CD4-positive, alpha-beta T cell (primary cell): ENCODE results near the gene SOS2. TPM values are rescaled to one million over a fixed set of nuclear protein-coding genes. Genes with fewer than 3 reads are reported as not detected.
A peak's percentile ranks its signal among the peaks of the same experiment; 100 is the strongest.

Experiments used
- ATAC-seq: fragments of 200-7000 bp; cut with Tn5 transposase; one replicate; pipeline ENCODE4 v1.10.0; 2022; ENCODE audit warnings: mild to moderate bottlenecking; ENCODE audit not compliant: poor library complexity
- CTCF ChIA-PET: fragments of 350-600 bp; sonication (Branson Sonifier 250); formaldehyde crosslinking; loops from one replicate; lab custom pipeline; 2021; ENCODE audit warnings: antibody characterized with exemption, inconsistent platforms; lab: Charles Lee
- POLR2A ChIA-PET: fragments of 350-600 bp; sonication (Branson Sonifier 250); formaldehyde crosslinking; loops from one replicate; lab custom pipeline; 2021; ENCODE audit warnings: antibody characterized with exemption, inconsistent platforms; lab: Charles Lee
- DNase-seq, 14 experiments: peaks; one replicate each; pipeline ENCODE4 v3.0.0-alpha.2; 2013 to 2020; ENCODE audit warnings: mixed read lengths in 2 of 14
- H3K27ac ChIP-seq, 2 donors: one replicate each; pipeline versions ENCODE4 v1.5.1 to v1.7.0; 2013; ENCODE audit warnings: low read length in 2 of 2, low read depth in 1 of 2, mild to moderate bottlenecking in 1 of 2
- H3K27me3 ChIP-seq, 2 experiments: 1 replicate in 1 of 2; 2 replicates in 1 of 2; pipeline versions ENCODE4 v1.6.1 to v1.7.0; 2013; ENCODE audit warnings: low read length in 2 of 2, control low read depth in 1 of 2, mild to moderate bottlenecking in 1 of 2, moderate library complexity in 1 of 2; ENCODE audit not compliant: insufficient read depth in 2 of 2, control insufficient read depth in 1 of 2
- H3K36me3 ChIP-seq: one replicate; pipeline ENCODE4 v1.6.1; 2013; ENCODE audit warnings: low read length, control low read depth; ENCODE audit not compliant: insufficient read depth
- H3K4me1 ChIP-seq: one replicate; pipeline ENCODE4 v1.6.1; 2013; ENCODE audit warnings: low read length, control low read depth; ENCODE audit not compliant: insufficient read depth
- H3K4me3 ChIP-seq: one replicate; pipeline ENCODE4 v1.5.1; 2013; ENCODE audit warnings: mild to moderate bottlenecking, low read length, moderate library complexity
- H3K9me3 ChIP-seq, 2 experiments: 1 replicate in 1 of 2; 2 replicates in 1 of 2; pipeline versions ENCODE4 v1.6.1 to v1.7.0; 2013; ENCODE audit warnings: low read length in 2 of 2, mild to moderate bottlenecking in 2 of 2, control low read depth in 1 of 2, moderate library complexity in 1 of 2; ENCODE audit not compliant: control insufficient read depth in 1 of 2, insufficient read depth in 1 of 2
- H3K27ac Mint-ChIP-seq: one replicate; pipeline ENCODE4 v1.8.0; 2020; ENCODE audit warnings: mixed read lengths
- H3K27me3 Mint-ChIP-seq: one replicate; pipeline ENCODE4 v1.8.0; 2021; ENCODE audit warnings: mixed read lengths
- H3K36me3 Mint-ChIP-seq: one replicate; pipeline ENCODE4 v1.8.0; 2021; ENCODE audit warnings: low read depth, mixed read lengths
- H3K4me1 Mint-ChIP-seq: one replicate; pipeline ENCODE4 v1.8.0; 2021; ENCODE audit warnings: low read depth, mixed read lengths
- H3K4me3 Mint-ChIP-seq: one replicate; pipeline ENCODE4 v1.8.0; 2020; ENCODE audit warnings: mild to moderate bottlenecking, mixed read lengths
- H3K9me3 Mint-ChIP-seq: one replicate; pipeline ENCODE4 v1.8.0; 2020; ENCODE audit warnings: mixed read lengths
- intact Hi-C, 2 experiments: fragments of 100-400 bp; cut with DNase I in 1 of 2; cut with micrococcal nuclease in 1 of 2; formaldehyde crosslinking; loops; one replicate each; pipeline versions ENCODE4 v1.15.1 to v1.9.0; 2023 to 2025; cut with DNase I, micrococcal nuclease
- total RNA-seq, 174 experiments: library from RNA in 2 of 174; stranded (reverse) in 2 of 174; gene quantifications; one replicate each; pipeline ENCODE4 v1.2.3 and lab custom pipeline; 2021 to 2026
- TF ChIP-seq, protein P1 (sequence below): fragments of 200-600 bp; IDR thresholded peaks from one replicate; pipeline ENCODE4 v1.8.0; 2022; ENCODE audit warnings: antibody characterized with exemption, mild to moderate bottlenecking

The SOS2 gene
- total RNA-seq, 2 experiments from 2014 or later, result 53.8 to 56.7 TPM

DNA sequence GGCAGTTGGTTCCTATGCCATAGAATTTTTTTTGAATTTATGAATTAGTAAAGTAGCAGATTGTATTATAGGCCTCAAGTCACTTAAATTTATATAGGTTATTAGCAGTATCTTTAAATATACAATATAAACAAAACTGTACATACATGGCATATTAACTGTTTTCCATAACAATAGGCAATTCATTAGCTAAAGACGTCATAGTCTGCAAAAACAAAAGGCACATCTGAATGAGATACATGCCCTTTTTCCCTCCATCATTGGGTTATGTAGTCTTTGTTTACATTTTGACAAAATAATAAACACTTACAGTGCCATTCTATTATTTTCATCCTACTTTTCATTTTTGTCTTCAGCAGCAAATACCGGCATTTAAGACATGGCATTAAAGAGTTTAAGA, 113.9 kb downstream of the SOS2 start:
- Mint-ChIP-seq H3K27me3 (no peaks in the 10 kb centered on the region), H3K27ac (peak overlapping the region; percentile 63), H3K4me3 (peak overlapping the region; percentile 25), H3K9me3 (no peaks in the 10 kb centered on the region), H3K36me3 (peaks cover 62% of the 10 kb centered on the region), H3K4me1 (peaks cover 31% of the 10 kb centered on the region)
- Histone ChIP-seq H3K9me3 (no peaks in the 10 kb centered on the region), H3K27ac (peak overlapping the region in 1 of 2 donors; percentile 95), H3K27me3 (no peaks in the 10 kb centered on the region), H3K4me1 (peaks cover 15% of the 10 kb centered on the region), H3K36me3 (peaks cover 29% of the 10 kb centered on the region), H3K4me3 (no peak overlapping the region)
- DNase-seq (no peak), ATAC-seq (no peak)
- POLR2A ChIA-PET, result interaction anchor here (0.6 to 2.7 kb wide), 13 partner anchors 26 to 497 kb away, joined by 3 to 77 read pairs (median 8); partner anchors contain the start of genes ARF6, DNAAF2, KLHDC2 and MGAT2
- intact Hi-C loops, result loop anchor here (5.0 kb wide), 5 partner anchors 115 to 495 kb away; partner anchors contain the start of genes MAP4K5 (in 2 of the 2), DMAC2L (in 1 of the 2), L2HGDH (in 1 of the 2) and MGAT2 (in 1 of the 2)
- CTCF ChIA-PET, result interaction anchor here (1.0 to 3.4 kb wide), 5 partner anchors 238 to 415 kb away, joined by 3 to 40 read pairs (median 6); partner anchors contain the start of gene MAP4K5
- TF ChIP-seq, protein P1, sequence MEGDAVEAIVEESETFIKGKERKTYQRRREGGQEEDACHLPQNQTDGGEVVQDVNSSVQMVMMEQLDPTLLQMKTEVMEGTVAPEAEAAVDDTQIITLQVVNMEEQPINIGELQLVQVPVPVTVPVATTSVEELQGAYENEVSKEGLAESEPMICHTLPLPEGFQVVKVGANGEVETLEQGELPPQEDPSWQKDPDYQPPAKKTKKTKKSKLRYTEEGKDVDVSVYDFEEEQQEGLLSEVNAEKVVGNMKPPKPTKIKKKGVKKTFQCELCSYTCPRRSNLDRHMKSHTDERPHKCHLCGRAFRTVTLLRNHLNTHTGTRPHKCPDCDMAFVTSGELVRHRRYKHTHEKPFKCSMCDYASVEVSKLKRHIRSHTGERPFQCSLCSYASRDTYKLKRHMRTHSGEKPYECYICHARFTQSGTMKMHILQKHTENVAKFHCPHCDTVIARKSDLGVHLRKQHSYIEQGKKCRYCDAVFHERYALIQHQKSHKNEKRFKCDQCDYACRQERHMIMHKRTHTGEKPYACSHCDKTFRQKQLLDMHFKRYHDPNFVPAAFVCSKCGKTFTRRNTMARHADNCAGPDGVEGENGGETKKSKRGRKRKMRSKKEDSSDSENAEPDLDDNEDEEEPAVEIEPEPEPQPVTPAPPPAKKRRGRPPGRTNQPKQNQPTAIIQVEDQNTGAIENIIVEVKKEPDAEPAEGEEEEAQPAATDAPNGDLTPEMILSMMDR, result no peak

DNA sequence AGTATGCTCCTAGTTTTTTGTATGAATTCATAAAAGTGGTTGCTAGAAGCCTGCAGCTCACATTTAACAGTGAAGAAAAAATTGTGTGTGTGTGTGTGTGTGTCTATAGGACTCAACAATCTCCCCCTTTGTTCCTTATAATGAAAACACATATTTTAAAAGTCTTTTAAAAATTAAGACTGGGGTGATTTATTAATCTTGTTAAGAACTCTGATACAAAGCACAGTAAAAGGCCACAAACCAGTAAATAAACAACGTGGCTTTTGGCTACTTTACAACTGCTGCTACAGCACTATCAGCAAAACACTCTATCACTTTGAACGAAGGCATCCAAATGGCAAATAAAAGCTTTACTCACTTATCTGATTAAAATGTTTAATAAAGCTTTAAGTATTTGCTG, 114.4 kb downstream of the SOS2 start:
- H3K9me3 ChIP-seq, result no peaks in the 10 kb centered on the region
- intact Hi-C loops, result loop anchor here (1.0 to 5.0 kb wide), 7 partner anchors 115 to 495 kb away; partner anchors contain the start of genes MAP4K5 (in 2 of the 2), DMAC2L (in 1 of the 2), DNAAF2 (in 1 of the 2) and L2HGDH (in 1 of the 2)
- ChIA-PET POLR2A (interaction anchor here (0.7 to 3.4 kb wide), 21 partner anchors 27 to 531 kb away, joined by 3 to 77 read pairs (median 5); partner anchors contain the start of genes ARF6, DMAC2L, DNAAF2 and KLHDC1), CTCF (interaction anchor here (1.0 to 3.4 kb wide), 7 partner anchors 12 to 415 kb away, joined by 3 to 40 read pairs (median 6); partner anchors contain the start of genes MAP4K5 and NEMF)
- Mint-ChIP-seq H3K4me1 (peaks cover 31% of the 10 kb centered on the region), H3K9me3 (no peaks in the 10 kb centered on the region), H3K4me3 (peak overlapping the region; percentile 99), H3K27me3 (no peaks in the 10 kb centered on the region), H3K36me3 (peaks cover 63% of the 10 kb centered on the region), H3K27ac (peak overlapping the region; percentile 99)
- DNase-seq (no peak), ATAC-seq (no peak)
- peak overlapping the region; percentile 75 for H3K4me3 ChIP-seq
- TF ChIP-seq, protein P1, result no peak
- H3K27ac ChIP-seq, result peak overlapping the region; percentile 81 to 95
- H3K4me1 ChIP-seq, result peaks cover 15% of the 10 kb centered on the region
- H3K36me3 ChIP-seq, result peaks cover 34% of the 10 kb centered on the region
- H3K27me3 ChIP-seq, result no peaks in the 10 kb centered on the region

DNA sequence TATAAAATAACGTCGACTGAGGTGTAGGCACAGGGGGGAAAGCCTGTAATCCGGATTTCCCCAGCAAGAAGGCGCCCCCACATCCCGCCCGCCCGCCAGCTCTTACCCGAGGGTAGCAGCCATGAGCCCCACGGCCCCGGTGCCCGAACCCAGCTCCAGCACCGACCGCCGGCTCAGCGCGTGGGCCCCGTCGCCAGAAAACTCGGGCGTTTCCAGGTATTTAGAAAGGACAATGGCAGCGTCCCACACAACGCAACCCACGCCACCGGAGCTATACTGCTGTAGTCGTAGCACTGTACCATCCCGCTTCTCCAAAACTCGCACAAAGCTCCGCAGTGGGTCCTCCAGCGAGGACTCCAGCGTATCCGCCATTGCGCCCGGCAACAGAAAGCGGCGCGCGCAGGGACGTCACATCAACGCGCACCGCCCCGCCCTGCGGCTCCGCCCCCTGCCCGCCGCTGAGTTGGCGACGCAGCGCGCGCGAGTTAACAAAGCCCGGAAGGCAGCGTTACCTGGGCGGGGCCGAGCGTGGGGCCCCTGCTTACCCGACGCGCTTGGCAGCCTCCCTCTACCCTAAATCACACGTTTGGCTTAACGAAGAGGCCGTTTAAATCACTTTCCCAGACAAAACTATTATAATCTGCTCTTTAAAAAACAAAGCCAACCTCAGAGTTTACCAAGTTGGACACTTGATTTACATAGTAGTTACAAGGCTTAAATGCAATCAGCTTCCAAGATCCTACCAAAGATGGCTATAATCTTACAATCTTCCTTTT, 115.0 kb downstream of the SOS2 start, which contains the start of gene VCPKMT:
Gene VCPKMT (minus strand): TSS at position 392 of the 776 bp plus-strand sequence. CDS start 20 bp downstream, at position 372.
- ChIA-PET POLR2A (interaction anchor here (0.7 to 3.4 kb wide), 25 partner anchors 15 to 530 kb away, joined by 3 to 77 read pairs (median 5); partner anchors contain the start of genes ARF6, DMAC2L, DNAAF2 and KLHDC1), CTCF (interaction anchor here (1.0 to 3.4 kb wide), 7 partner anchors 12 to 416 kb away, joined by 3 to 40 read pairs (median 6); partner anchors contain the start of genes MAP4K5 and NEMF)
- ATAC-seq (peak; percentile 98), DNase-seq (peak; percentile 90 to 98 (median 96))
- peaks cover 31% of the 10 kb centered on the region for H3K4me1 Mint-ChIP-seq
- intact Hi-C loops, result loop anchor here (1.0 to 5.0 kb wide), 7 partner anchors 116 to 494 kb away; partner anchors contain the start of genes MAP4K5 (in 2 of the 2), DMAC2L (in 1 of the 2), DNAAF2 (in 1 of the 2) and L2HGDH (in 1 of the 2)
- Histone ChIP-seq H3K27ac (peak within 1 kb of the TSS; percentile 81 to 95), H3K36me3 (peaks cover 40% of the 10 kb centered on the region), H3K27me3 (no peaks in the 10 kb centered on the region), H3K9me3 (no peaks in the 10 kb centered on the region), H3K4me1 (peaks cover 15% of the 10 kb centered on the region), H3K4me3 (peak within 1 kb of the TSS; percentile 75)
- H3K4me3 Mint-ChIP-seq, result peak within 1 kb of the TSS; percentile 99
- H3K9me3 Mint-ChIP-seq, result no peaks in the 10 kb centered on the region
- peak within 1 kb of the TSS; percentile 99 for H3K27ac Mint-ChIP-seq
- no peaks in the 10 kb centered on the region for H3K27me3 Mint-ChIP-seq
- TF ChIP-seq, protein P1, result no peak
- peaks cover 63% of the 10 kb centered on the region for H3K36me3 Mint-ChIP-seq
